Peyer's patch (tissue), 4 donors: ENCODE data around the gene IFIT1B.

Source experiments
- CTCF ChIP-seq, 6 experiments: fragments of 450-650 bp in 4 of 6; fragments of 200-600 bp in 2 of 6; sonication (generic) in 1 of 6; IDR thresholded peaks; one replicate each; pipeline ENCODE4 v1.5.1; 2017 to 2019; ENCODE audit warnings: antibody characterized with exemption in 6 of 6, mild to moderate bottlenecking in 3 of 6, moderate library complexity in 1 of 6
- POLR2A ChIP-seq, 2 donors: fragments of 450-650 bp; IDR thresholded peaks; one replicate each; pipeline ENCODE4 v1.5.1; 2017; ENCODE audit warnings: antibody characterized with exemption in 2 of 2, mild to moderate bottlenecking in 2 of 2, moderate library complexity in 2 of 2

GRCh38 chr10:89364531-89364930 is 13.3 kb upstream of the IFIT1B start:
- TF ChIP-seq POLR2A (IDR thresholded peaks at IDR 0.05) (no peak), CTCF (IDR thresholded peaks at IDR 0.05) (no peak)
